NT2/D1 (cell line): Measurements from ENCODE around the gene YIPF7.

Experiments
- DNase-seq: peaks from one replicate; pipeline ENCODE4 v3.0.0-alpha.2; 2011; ENCODE audit warnings: low read depth, low spot score
- H3K27me3 ChIP-seq: 2 replicates; pipeline ENCODE4 v1.6.0; 2011; ENCODE audit warnings: mild to moderate bottlenecking; ENCODE audit not compliant: insufficient read length, insufficient read depth
- H3K36me3 ChIP-seq: 2 replicates; pipeline ENCODE4 v1.6.1; 2011; ENCODE audit warnings: mild to moderate bottlenecking, low read length, mixed read lengths; ENCODE audit not compliant: insufficient read depth, insufficient read length
- H3K4me1 ChIP-seq: 2 replicates; pipeline ENCODE4 v1.5.1; 2011; ENCODE audit not compliant: insufficient read depth, insufficient read length
- H3K4me3 ChIP-seq: 2 replicates; pipeline ENCODE4 v1.5.1; 2011; ENCODE audit warnings: low read depth; ENCODE audit not compliant: insufficient read length
- H3K9ac ChIP-seq: 2 replicates; pipeline ENCODE4 v1.6.0; 2011; ENCODE audit warnings: low read depth; ENCODE audit not compliant: insufficient read length
- H3K9me3 ChIP-seq: 2 replicates; pipeline ENCODE4 v1.5.1; 2011; ENCODE audit warnings: mild to moderate bottlenecking, low read length; ENCODE audit not compliant: insufficient read depth
- SUZ12 ChIP-seq: IDR thresholded peaks from 2 replicates; pipeline ENCODE4 v1.6.1; 2011; ENCODE audit not compliant: insufficient read length, insufficient read depth; ENCODE audit errors: extremely low read depth
- YY1 ChIP-seq: IDR thresholded peaks from 2 replicates; pipeline ENCODE4 v1.6.1; 2011; ENCODE audit not compliant: insufficient read length, insufficient read depth
- ZNF274 ChIP-seq: IDR thresholded peaks from 2 replicates; pipeline ENCODE4 v1.6.1; 2011; ENCODE audit warnings: mild to moderate bottlenecking, low read depth, low read length

Gene YIPF7

GRCh38 chr4:44674471-44674870 lies 23.0 kb upstream of the YIPF7 start:
- no peaks in the 10 kb centered on the region for H3K9me3 ChIP-seq
- no peak for DNase-seq
- no peaks in the 10 kb centered on the region for H3K36me3 ChIP-seq
- H3K27me3 ChIP-seq, result no peaks in the 10 kb centered on the region
- H3K4me1 ChIP-seq, result no peaks in the 10 kb centered on the region
- H3K4me3 ChIP-seq, result no peak overlapping the region
- TF ChIP-seq YY1, result no peak
- TF ChIP-seq ZNF274, result no peak
- TF ChIP-seq SUZ12, result no peak
- H3K9ac ChIP-seq, result no peak overlapping the region

GRCh38 chr4:44671636-44672035 lies 20.2 kb upstream of the YIPF7 start:
- Histone ChIP-seq H3K36me3 (no peaks in the 10 kb centered on the region), H3K27me3 (no peaks in the 10 kb centered on the region), H3K4me3 (no peak overlapping the region), H3K9me3 (no peaks in the 10 kb centered on the region), H3K4me1 (no peaks in the 10 kb centered on the region), H3K9ac (no peak overlapping the region)
- no peak for DNase-seq
- no peak for TF ChIP-seq ZNF274

GRCh38 chr4:44670506-44671199 lies 19.2 kb upstream of the YIPF7 start:
- no peak for TF ChIP-seq YY1
- TF ChIP-seq ZNF274, result no peak
- no peak for TF ChIP-seq SUZ12

GRCh38 chr4:44668526-44668925 lies 17.1 kb upstream of the YIPF7 start:
- Histone ChIP-seq H3K27me3 (no peaks in the 10 kb centered on the region), H3K4me1 (no peaks in the 10 kb centered on the region), H3K9ac (no peak overlapping the region), H3K9me3 (no peaks in the 10 kb centered on the region), H3K36me3 (no peaks in the 10 kb centered on the region), H3K4me3 (no peak overlapping the region)
- TF ChIP-seq SUZ12 (no peak), ZNF274 (no peak), YY1 (no peak)
- no peak for DNase-seq

More at GRCh38 chr4:44670506-44671199, 19.2 kb upstream of the YIPF7 start:
- no peak overlapping the region for H3K4me3 ChIP-seq
- H3K4me1 ChIP-seq, result no peaks in the 10 kb centered on the region
- no peak overlapping the region for H3K9ac ChIP-seq
- no peaks in the 10 kb centered on the region for H3K36me3 ChIP-seq
- H3K27me3 ChIP-seq, result no peaks in the 10 kb centered on the region
- DNase-seq, result no peak
- H3K9me3 ChIP-seq, result no peaks in the 10 kb centered on the region

GRCh38 chr4:44663539-44664263 lies 12.3 kb upstream of the YIPF7 start:
- no peaks in the 10 kb centered on the region for H3K27me3 ChIP-seq
- no peaks in the 10 kb centered on the region for H3K4me1 ChIP-seq
- H3K9ac ChIP-seq, result no peak overlapping the region
- H3K36me3 ChIP-seq, result no peaks in the 10 kb centered on the region
- H3K4me3 ChIP-seq, result no peak overlapping the region
- no peak for TF ChIP-seq YY1
- TF ChIP-seq ZNF274, result no peak
- no peak for TF ChIP-seq SUZ12
- H3K9me3 ChIP-seq, result no peaks in the 10 kb centered on the region
- DNase-seq, result no peak

- no peak for DNase-seq
Measured at GRCh38 chr4:44662623-44663005, 11.2 kb upstream of the YIPF7 start.

GRCh38 chr4:44661940-44662622 lies 10.7 kb upstream of the YIPF7 start:
- no peak for DNase-seq
- TF ChIP-seq YY1 (no peak), ZNF274 (no peak), SUZ12 (no peak)
- H3K9me3 ChIP-seq, result no peaks in the 10 kb centered on the region
- H3K4me1 ChIP-seq, result no peaks in the 10 kb centered on the region
- H3K9ac ChIP-seq, result no peak overlapping the region
- H3K4me3 ChIP-seq, result no peak overlapping the region
- no peaks in the 10 kb centered on the region for H3K36me3 ChIP-seq
- no peaks in the 10 kb centered on the region for H3K27me3 ChIP-seq

More at GRCh38 chr4:44662623-44663005, 11.2 kb upstream of the YIPF7 start:
- Histone ChIP-seq H3K4me3 (no peak overlapping the region), H3K9me3 (no peaks in the 10 kb centered on the region), H3K36me3 (no peaks in the 10 kb centered on the region), H3K4me1 (no peaks in the 10 kb centered on the region), H3K9ac (no peak overlapping the region), H3K27me3 (no peaks in the 10 kb centered on the region)
- no peak for TF ChIP-seq ZNF274
- TF ChIP-seq SUZ12, result no peak
- no peak for TF ChIP-seq YY1
